GM21423 (cell line): Measurements from ENCODE around the gene GRAMD1B.
"Not testable (repeated sequence)": the region's sequence is repeated elsewhere in the genome, so short reads cannot be mapped to it uniquely, and the experiment has no call there.

ENCODE experiments used
- ATAC-seq: cut with Tn5 transposase; IDR thresholded peaks from one replicate; pipeline ENCODE4 v1.9.1; 2021; ENCODE audit warnings: mild to moderate bottlenecking, moderate library complexity; ENCODE audit not compliant: unreplicated experiment

Gene GRAMD1B

GRCh38 chr11:123439616-123440015 lies 9.5 kb downstream of the GRAMD1B start:
- ATAC-seq, result no peak

GRCh38 chr11:123441161-123441560 lies 11.1 kb downstream of the GRAMD1B start:
- ATAC-seq, result no peak

- no peak for ATAC-seq
These were observed 14.0 kb downstream of the GRAMD1B start for GRCh38 chr11:123443851-123444623.

- ATAC-seq, result no peak
These were observed 18.8 kb downstream of the GRAMD1B start for GRCh38 chr11:123448823-123449222.

GRCh38 chr11:123449436-123449835 lies 19.4 kb downstream of the GRAMD1B start:
- ATAC-seq, result no peak

- no peak for ATAC-seq
These were observed 20.6 kb downstream of the GRAMD1B start for GRCh38 chr11:123450623-123451022.

GRCh38 chr11:123451183-123451781 lies 21.2 kb downstream of the GRAMD1B start:
- ATAC-seq, result no peak

- ATAC-seq, result no peak
These were observed 22.7 kb downstream of the GRAMD1B start for GRCh38 chr11:123452794-123453193.

- no peak for ATAC-seq
These were observed 24.1 kb downstream of the GRAMD1B start for GRCh38 chr11:123454060-123454651.

- ATAC-seq, result no peak
These were observed 24.7 kb downstream of the GRAMD1B start for GRCh38 chr11:123454796-123455195.

- not testable (repeated sequence) for ATAC-seq
These were observed 26.4 kb downstream of the GRAMD1B start for GRCh38 chr11:123456448-123456847.

GRCh38 chr11:123457187-123457770 lies 27.2 kb downstream of the GRAMD1B start:
- ATAC-seq, result no peak

- ATAC-seq, result no peak
These were observed 28.4 kb downstream of the GRAMD1B start for GRCh38 chr11:123458501-123458900.

GRCh38 chr11:123460012-123460700 lies 30.1 kb downstream of the GRAMD1B start:
- no peak for ATAC-seq

- no peak for ATAC-seq
These were observed 31.1 kb downstream of the GRAMD1B start for GRCh38 chr11:123461164-123461563.

- ATAC-seq, result not testable (repeated sequence)
These were observed 35.6 kb downstream of the GRAMD1B start for GRCh38 chr11:123465667-123466066.

- ATAC-seq, result not testable (repeated sequence)
These were observed 36.1 kb downstream of the GRAMD1B start for GRCh38 chr11:123466172-123466571.

GRCh38 chr11:123469089-123469488 lies 39.0 kb downstream of the GRAMD1B start:
- ATAC-seq, result no peak

GRCh38 chr11:123469586-123469985 lies 39.5 kb downstream of the GRAMD1B start:
- no peak for ATAC-seq

GRCh38 chr11:123470842-123471241 lies 40.8 kb downstream of the GRAMD1B start:
- ATAC-seq, result no peak
